LNCaP clone FGC (cell line): ENCODE results near the gene KCNQ1.
A peak's percentile ranks its signal among the peaks of the same experiment; 100 is the strongest.

ENCODE experiments used
- DNase-seq: peaks from one replicate; pipeline ENCODE4 v3.0.0-alpha.2; 2011; ENCODE audit warnings: low read depth
- H3K4me3 ChIP-seq: 2 replicates; pipeline ENCODE4 v1.5.1; 2011; ENCODE audit warnings: mild to moderate bottlenecking, low read depth, low read length, control low read depth
- TF ChIP-seq, protein P1 (sequence below): IDR thresholded peaks from 2 replicates; pipeline ENCODE4 v1.5.1; 2012; ENCODE audit warnings: mild to moderate bottlenecking; ENCODE audit not compliant: control insufficient read depth, insufficient read depth; ENCODE audit errors: extremely low read depth

Gene KCNQ1

DNA sequence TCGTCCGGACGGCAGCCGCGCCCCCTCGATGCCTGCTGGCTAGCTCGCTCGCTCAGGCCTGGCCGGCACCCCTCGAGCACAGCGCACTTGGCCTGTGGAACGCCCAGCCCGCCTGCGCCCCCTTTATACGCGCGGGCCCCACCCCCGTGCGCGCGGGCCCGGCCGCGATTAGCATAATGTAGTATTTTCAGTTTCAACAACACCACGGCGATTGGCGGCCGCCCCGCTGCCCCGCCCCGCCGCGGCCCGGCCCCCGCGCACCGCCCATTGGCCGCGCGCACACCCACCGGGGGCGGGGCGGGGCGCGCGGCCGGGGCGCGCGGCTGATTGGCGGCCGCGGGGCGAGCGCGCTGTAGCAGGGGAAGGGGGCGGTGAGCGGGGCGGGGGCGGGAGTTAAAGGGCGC, 440.9 kb downstream of the KCNQ1 start, which contains the start of gene CDKN1C:
CDKN1C (minus strand) TSS at position 98 of the 404 bp plus-strand sequence. CDS start 319 bp downstream, outside the sequence.
- peak within 1 kb of the TSS; percentile 58 for H3K4me3 ChIP-seq
- no peak for DNase-seq

DNA sequence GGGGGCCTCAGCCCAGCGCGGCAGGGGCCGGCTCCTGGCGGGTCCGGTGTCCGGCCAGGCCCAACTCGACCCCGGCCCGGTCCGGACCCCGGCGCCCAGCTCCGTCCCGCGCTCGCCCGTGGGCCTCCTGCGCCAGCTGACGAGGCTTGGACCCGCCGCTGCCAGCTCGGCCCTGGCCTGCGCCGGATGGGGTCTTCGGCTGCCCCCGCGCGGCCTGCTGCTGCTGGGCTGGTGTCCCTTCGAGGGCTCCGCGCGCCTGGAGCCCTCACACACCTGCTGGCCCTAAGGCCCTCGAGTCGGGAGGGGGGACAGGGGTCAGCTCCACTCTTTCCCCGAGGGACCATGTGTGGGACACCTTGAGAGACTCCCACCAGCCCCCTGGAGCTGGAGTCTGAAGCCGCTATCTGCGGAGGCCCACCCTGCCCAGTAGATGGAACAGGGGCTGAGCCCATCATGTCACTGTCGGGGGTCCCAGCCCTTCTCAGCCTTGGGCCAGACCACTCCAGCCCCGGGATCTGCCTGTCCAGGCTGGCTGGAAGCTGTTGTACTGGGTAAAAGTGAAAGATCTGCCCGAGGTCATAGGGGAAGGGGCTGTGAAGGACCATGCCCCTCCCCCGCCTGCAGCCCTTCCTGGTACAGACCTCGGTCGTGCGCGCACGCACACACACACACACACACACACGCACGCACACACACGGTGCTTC, 441.5 kb downstream of the KCNQ1 start:
- no peak for DNase-seq
- TF ChIP-seq, protein P1, sequence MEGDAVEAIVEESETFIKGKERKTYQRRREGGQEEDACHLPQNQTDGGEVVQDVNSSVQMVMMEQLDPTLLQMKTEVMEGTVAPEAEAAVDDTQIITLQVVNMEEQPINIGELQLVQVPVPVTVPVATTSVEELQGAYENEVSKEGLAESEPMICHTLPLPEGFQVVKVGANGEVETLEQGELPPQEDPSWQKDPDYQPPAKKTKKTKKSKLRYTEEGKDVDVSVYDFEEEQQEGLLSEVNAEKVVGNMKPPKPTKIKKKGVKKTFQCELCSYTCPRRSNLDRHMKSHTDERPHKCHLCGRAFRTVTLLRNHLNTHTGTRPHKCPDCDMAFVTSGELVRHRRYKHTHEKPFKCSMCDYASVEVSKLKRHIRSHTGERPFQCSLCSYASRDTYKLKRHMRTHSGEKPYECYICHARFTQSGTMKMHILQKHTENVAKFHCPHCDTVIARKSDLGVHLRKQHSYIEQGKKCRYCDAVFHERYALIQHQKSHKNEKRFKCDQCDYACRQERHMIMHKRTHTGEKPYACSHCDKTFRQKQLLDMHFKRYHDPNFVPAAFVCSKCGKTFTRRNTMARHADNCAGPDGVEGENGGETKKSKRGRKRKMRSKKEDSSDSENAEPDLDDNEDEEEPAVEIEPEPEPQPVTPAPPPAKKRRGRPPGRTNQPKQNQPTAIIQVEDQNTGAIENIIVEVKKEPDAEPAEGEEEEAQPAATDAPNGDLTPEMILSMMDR = no peak

More for the DNA sequence above, 440.9 kb downstream of the KCNQ1 start, which contains the start of gene CDKN1C:
- TF ChIP-seq, protein P1 = no peak

DNA sequence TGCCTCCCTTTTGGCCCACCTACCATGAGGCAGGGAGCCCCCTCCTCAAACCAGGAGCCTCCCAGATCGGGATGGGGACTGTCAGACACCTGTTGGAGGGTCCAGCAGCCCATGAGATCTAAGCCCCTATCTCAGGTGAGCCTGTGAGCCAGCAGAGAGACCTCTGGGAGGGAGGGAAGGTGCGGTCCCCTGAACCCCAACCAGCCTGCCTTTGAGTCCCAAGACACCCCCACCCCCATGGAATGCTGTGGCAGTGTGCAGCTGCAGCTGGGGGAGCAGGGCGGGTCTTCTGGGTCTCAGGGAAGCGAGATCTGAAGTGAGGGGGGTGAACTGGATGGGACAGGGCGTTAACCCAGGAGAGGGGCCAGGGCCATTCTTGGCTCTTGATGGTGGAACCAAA, 442.1 kb downstream of the KCNQ1 start:
- no peak overlapping the region for H3K4me3 ChIP-seq
- TF ChIP-seq, protein P1 = no peak
- no peak for DNase-seq

More for the DNA sequence above, 441.5 kb downstream of the KCNQ1 start:
- H3K4me3 ChIP-seq = no peak overlapping the region

DNA sequence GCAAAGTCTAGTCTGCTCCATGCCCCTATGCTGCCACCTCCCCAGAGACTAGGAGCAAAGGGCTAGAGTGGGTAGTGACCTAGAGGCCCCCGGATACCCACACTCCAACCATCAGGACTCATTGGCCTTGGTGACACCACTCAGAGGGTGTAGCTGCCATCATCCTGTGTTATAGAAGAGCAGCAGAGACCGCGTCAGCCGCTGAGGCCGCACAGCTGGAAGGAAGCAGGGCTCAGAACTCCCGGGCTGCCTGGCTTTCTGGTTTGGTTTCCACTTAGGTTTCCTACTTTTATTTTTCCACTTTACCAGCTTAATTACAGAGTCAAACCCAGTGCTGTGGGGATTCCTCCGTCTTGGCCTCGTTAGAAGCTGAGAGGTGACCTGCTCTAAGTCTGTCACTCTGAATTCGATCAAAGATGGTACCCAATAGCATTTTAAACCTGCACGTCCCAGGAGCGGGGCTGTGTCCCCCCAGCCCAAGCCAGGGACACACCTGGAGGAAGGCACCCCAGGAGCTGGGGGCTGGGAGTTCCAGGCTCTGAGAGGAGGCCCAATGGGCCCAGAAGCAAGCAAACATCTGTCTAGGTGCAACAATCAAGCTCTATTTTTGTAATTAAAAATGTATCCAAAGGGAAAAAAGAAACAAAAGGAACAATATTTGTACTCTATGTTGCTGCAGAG, 442.8 kb downstream of the KCNQ1 start:
- DNase-seq = no peak
- TF ChIP-seq, protein P1 = no peak
- no peak overlapping the region for H3K4me3 ChIP-seq

DNA sequence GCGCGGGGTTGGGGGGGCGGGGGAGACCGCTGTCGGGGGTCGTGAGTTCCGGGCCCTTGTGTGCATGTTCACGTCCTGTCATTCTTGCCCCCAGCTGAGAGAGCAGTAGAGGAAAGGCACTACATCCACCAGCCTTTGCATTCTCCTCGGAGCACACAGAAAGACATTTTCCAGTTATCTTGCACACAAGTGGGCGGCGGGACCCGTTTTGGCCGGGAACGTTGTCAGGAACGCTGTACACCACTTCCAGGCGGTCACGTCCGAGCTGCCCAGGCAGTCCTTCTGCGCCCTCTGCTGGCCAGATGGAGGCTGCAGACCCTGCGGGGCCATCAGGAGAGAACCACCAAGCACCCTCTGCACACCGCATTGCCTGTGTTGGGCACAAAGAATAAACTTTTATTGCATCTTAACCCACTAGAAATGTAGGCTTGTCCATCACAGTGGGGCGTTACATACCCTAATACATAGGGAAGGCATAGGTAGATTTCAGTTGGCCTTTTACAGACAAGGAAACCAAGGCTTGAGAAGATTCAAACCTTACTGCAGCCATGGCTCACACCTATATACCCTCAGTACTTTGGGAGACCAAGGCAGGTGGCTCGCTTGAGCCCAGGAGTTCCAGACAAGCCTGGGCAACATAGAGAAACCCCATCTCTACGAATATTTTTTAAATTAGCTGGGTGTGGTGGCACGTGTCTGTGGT, 443.6 kb downstream of the KCNQ1 start:
- no peak for DNase-seq
- TF ChIP-seq, protein P1 = peak; percentile 99
- no peak overlapping the region for H3K4me3 ChIP-seq

DNA sequence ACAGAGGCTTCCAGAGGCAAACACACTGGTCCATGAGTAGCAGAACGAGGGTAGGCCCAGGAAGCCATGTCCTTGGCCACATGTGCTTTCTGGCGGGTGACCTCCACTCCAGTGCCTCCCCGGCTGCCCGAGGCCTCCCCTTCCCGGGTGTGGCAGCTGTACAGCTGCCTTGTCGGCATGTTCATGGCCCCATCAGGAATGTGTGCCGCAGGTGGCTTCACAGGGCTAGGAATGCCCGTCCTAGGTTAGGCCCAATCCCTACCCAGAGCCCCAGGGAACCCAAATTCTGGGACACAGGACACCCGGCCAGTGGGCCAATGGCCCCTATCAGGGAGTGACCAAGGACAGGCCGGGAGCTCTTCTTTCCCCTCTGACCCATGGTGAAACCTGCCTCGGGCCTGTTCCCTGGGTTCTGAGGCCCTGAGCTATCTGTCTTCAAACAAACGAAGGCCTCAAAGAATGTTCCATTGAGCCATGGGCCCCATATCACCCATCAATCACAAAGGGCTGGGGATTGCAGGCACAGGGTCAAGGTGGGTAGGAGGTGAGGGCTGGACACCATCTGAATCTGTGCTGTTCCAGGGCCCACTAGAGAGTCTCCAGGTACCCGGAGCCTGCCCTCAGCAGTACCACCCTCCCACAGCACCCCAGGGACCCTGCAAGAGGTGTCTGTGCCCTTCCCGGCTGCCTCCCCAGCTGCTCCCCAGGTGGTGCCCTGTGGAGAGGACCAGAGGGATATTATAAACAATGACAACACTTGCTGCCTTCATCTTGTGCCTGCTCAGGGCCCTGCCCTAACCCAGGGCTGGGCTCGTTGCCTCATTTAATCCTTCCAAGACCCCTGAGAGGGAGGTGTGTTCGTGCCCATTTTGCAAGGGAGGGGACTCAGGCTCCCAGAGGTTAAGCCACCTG, 444.8 kb downstream of the KCNQ1 start:
- no peak for DNase-seq
- H3K4me3 ChIP-seq = no peak overlapping the region
- TF ChIP-seq, protein P1 = no peak
